Esophagus squamous epithelium (tissue), 4 donors: ENCODE data around the gene MYO15B.

ENCODE experiments used
- POLR2A ChIP-seq, 4 donors: fragments of 450-650 bp; IDR thresholded peaks; one replicate each; pipeline ENCODE4 v1.6.1; 2017; ENCODE audit warnings: antibody characterized with exemption in 4 of 4, mild to moderate bottlenecking in 4 of 4, moderate library complexity in 3 of 4
- TF ChIP-seq, protein P1 (sequence below), 6 experiments: fragments of 450-650 bp in 4 of 6; fragments of 200-600 bp in 2 of 6; sonication (generic) in 2 of 6; IDR thresholded peaks; one replicate each; pipeline ENCODE4 v1.5.1; 2016 to 2019; ENCODE audit warnings: antibody characterized with exemption in 6 of 6, mild to moderate bottlenecking in 4 of 6, moderate library complexity in 4 of 6

DNA sequence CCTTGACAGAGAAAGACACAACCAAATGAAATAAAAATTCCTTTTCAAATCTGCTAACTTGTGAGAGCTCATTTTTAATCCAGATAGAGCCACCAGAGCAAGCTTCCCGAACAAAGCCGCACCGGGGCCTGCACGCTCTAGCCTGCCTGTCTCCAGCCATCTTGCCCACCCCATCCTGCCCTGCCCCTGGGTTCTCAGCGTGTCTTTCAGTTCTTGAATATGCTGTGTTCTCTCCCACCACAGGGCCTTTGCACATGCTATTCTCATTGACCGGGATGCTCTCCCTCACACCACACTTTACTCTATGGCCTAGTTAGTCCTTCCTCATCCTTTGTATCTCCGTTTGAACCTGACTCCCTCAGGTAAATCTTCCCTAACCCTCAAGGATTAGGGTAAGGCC, 60.3 kb downstream of the MYO15B start:
- no peak for TF ChIP-seq POLR2A (IDR thresholded peaks at IDR 0.05)
- TF ChIP-seq, protein P1, sequence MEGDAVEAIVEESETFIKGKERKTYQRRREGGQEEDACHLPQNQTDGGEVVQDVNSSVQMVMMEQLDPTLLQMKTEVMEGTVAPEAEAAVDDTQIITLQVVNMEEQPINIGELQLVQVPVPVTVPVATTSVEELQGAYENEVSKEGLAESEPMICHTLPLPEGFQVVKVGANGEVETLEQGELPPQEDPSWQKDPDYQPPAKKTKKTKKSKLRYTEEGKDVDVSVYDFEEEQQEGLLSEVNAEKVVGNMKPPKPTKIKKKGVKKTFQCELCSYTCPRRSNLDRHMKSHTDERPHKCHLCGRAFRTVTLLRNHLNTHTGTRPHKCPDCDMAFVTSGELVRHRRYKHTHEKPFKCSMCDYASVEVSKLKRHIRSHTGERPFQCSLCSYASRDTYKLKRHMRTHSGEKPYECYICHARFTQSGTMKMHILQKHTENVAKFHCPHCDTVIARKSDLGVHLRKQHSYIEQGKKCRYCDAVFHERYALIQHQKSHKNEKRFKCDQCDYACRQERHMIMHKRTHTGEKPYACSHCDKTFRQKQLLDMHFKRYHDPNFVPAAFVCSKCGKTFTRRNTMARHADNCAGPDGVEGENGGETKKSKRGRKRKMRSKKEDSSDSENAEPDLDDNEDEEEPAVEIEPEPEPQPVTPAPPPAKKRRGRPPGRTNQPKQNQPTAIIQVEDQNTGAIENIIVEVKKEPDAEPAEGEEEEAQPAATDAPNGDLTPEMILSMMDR (IDR thresholded peaks at IDR 0.05): no peak
